Liver (tissue), 9 donors: ENCODE results near the gene B3GALT5. TPM values are rescaled to one million over a fixed set of nuclear protein-coding genes. Genes with fewer than 3 reads are reported as not detected.
"Not testable (repeated sequence)": the region's sequence is repeated elsewhere in the genome, so short reads cannot be mapped to it uniquely, and the experiment has no call there.

Source experiments
- DNase-seq: peaks from one replicate; pipeline ENCODE4 v3.0.0-alpha.2; 2017; ENCODE audit warnings: low spot score
- H3K27ac ChIP-seq, 2 donors: one replicate each; pipeline ENCODE4 v1.7.0; 2013; ENCODE audit warnings: inconsistent platforms in 2 of 2, low read length in 2 of 2, control low read depth in 1 of 2, low read depth in 1 of 2, mild to moderate bottlenecking in 1 of 2
- H3K27me3 ChIP-seq, 4 donors: one replicate each; pipeline versions ENCODE4 v1.6.1 to v1.7.0; 2013; ENCODE audit warnings: low read length in 3 of 4, inconsistent platforms in 1 of 4, mild to moderate bottlenecking in 1 of 4, moderate library complexity in 1 of 4; ENCODE audit not compliant: control insufficient read depth in 4 of 4, insufficient read depth in 4 of 4
- H3K36me3 ChIP-seq, 4 donors: one replicate each; pipeline versions ENCODE4 v1.6.1 to v1.7.0; 2013; ENCODE audit warnings: low read length in 3 of 4, mild to moderate bottlenecking in 3 of 4, low read depth in 1 of 4, moderate library complexity in 1 of 4; ENCODE audit not compliant: control insufficient read depth in 4 of 4, insufficient read depth in 3 of 4
- H3K4me1 ChIP-seq, 4 donors: one replicate each; pipeline versions ENCODE4 v1.6.1 to v1.7.0; 2013; ENCODE audit warnings: low read length in 3 of 4, mild to moderate bottlenecking in 3 of 4, moderate library complexity in 1 of 4; ENCODE audit not compliant: control insufficient read depth in 4 of 4, insufficient read depth in 4 of 4
- H3K4me3 ChIP-seq, 3 donors: one replicate each; pipeline versions ENCODE4 v1.6.1 to v1.7.0; 2013; ENCODE audit warnings: low read length in 3 of 3, control low read depth in 1 of 3, low read depth in 1 of 3, mild to moderate bottlenecking in 1 of 3
- H3K9ac ChIP-seq, 2 donors: one replicate each; pipeline ENCODE4 v1.7.0; 2013; ENCODE audit warnings: low read length in 2 of 2, mild to moderate bottlenecking in 2 of 2, moderate library complexity in 2 of 2, control low read depth in 1 of 2, low read depth in 1 of 2
- H3K9me3 ChIP-seq, 4 donors: one replicate each; pipeline versions ENCODE4 v1.6.1 to v1.7.0; 2013; ENCODE audit warnings: low read length in 3 of 4; ENCODE audit not compliant: control insufficient read depth in 4 of 4
- EGR1 ChIP-seq, 2 donors: IDR thresholded peaks; 2 replicates each; pipeline ENCODE4 v1.6.1; 2016 to 2018; ENCODE audit warnings: antibody characterized with exemption in 2 of 2, low read depth in 2 of 2
- FOXA1 ChIP-seq: IDR thresholded peaks from 2 replicates; pipeline ENCODE4 v1.6.1; 2016; ENCODE audit warnings: antibody characterized with exemption
- FOXA2 ChIP-seq: IDR thresholded peaks from 2 replicates; pipeline ENCODE4 v1.6.1; 2016; ENCODE audit warnings: antibody characterized with exemption
- GABPA ChIP-seq, 2 donors: IDR thresholded peaks in 1 of 2; conservative IDR thresholded peaks in 1 of 2; 2 replicates each; pipeline ENCODE4 v1.6.1; 2016; ENCODE audit warnings: antibody characterized with exemption in 2 of 2, mild to moderate bottlenecking in 1 of 2, moderate library complexity in 1 of 2
- HNF4A ChIP-seq, 2 donors: conservative IDR thresholded peaks; 2 replicates each; pipeline ENCODE4 v1.6.1; 2016; ENCODE audit warnings: antibody characterized with exemption in 2 of 2, mild to moderate bottlenecking in 2 of 2
- HNF4G ChIP-seq: IDR thresholded peaks from 2 replicates; pipeline ENCODE4 v1.6.1; 2016; ENCODE audit warnings: antibody characterized with exemption
- JUND ChIP-seq, 2 donors: IDR thresholded peaks; 2 replicates each; pipeline ENCODE4 v1.6.1; 2016; ENCODE audit warnings: antibody characterized with exemption in 2 of 2
- NR2F2 ChIP-seq: IDR thresholded peaks from 2 replicates; pipeline ENCODE4 v1.6.1; 2016; ENCODE audit warnings: antibody characterized with exemption
- RAD21 ChIP-seq, 2 donors: IDR thresholded peaks; 2 replicates each; pipeline ENCODE4 v1.6.1; 2016; ENCODE audit warnings: antibody characterized with exemption in 2 of 2, mild to moderate bottlenecking in 2 of 2
- RXRA ChIP-seq, 2 donors: IDR thresholded peaks; 2 replicates each; pipeline ENCODE4 v1.6.1; 2017 to 2018; ENCODE audit warnings: antibody characterized with exemption in 2 of 2, mild to moderate bottlenecking in 1 of 2
- SP1 ChIP-seq: IDR thresholded peaks from 2 replicates; pipeline ENCODE4 v1.6.1; 2018; ENCODE audit warnings: antibody characterized with exemption, mild to moderate bottlenecking
- TAF1 ChIP-seq: conservative IDR thresholded peaks from 2 replicates; pipeline ENCODE4 v1.6.1; 2016; ENCODE audit warnings: antibody characterized with exemption, mild to moderate bottlenecking
- YY1 ChIP-seq: IDR thresholded peaks from 2 replicates; pipeline ENCODE4 v1.6.1; 2016; ENCODE audit warnings: antibody characterized with exemption, mild to moderate bottlenecking
- WGBS: extraction: QIAGEN DNeasy Blood & Tissue Kit; methylation state at CpG from one replicate; pipeline ENCODE4 v1.1.7; 2013; 5-methylcytosine and 5-hydroxymethylcytosine counted together
- polyA plus RNA-seq, 2 donors: library from polyadenylated mRNA; stranded (reverse) in 1 of 2; unstranded in 1 of 2; fragments of 200-250 nt in 1 of 2; fragments of >200 nt in 1 of 2; fragmentation: Nextera tagmentation in 1 of 2; extraction: Ambion mirVana in 1 of 2; gene quantifications; one replicate each; pipeline versions ENCODE4 v1.2.1 to v1.2.3, GENCODE V29; 2013 to 2015
- total RNA-seq, 2 donors: library from RNA; depleted of rRNA; stranded (reverse); fragments of >200 nt; gene quantifications; one replicate each; pipeline ENCODE4 v1.2.3, GENCODE V29; 2014
- TF ChIP-seq, protein P1 (sequence below): IDR thresholded peaks from 2 replicates; pipeline ENCODE4 v1.6.1; 2016; ENCODE audit warnings: antibody characterized with exemption, mild to moderate bottlenecking
- TF ChIP-seq, protein P2 (sequence below): IDR thresholded peaks from 2 replicates; pipeline ENCODE4 v1.6.1; 2016; ENCODE audit warnings: antibody characterized with exemption
- TF ChIP-seq, protein P3 (sequence below): IDR thresholded peaks from 2 replicates; pipeline ENCODE4 v1.6.1; 2016; ENCODE audit warnings: antibody characterized with exemption
- TF ChIP-seq, protein P4 (sequence below): fragments of 150-350 bp; IDR thresholded peaks from 2 replicates; pipeline ENCODE4 v1.5.1; 2017; ENCODE audit warnings: improper control_type of control experiment, low read depth, low read length; ENCODE audit not compliant: missing input control
- TF ChIP-seq, protein P5 (sequence below): IDR thresholded peaks from 2 replicates; pipeline ENCODE4 v1.6.1; 2016; ENCODE audit warnings: antibody characterized with exemption
- donor health status: healthy.
- donor health status: healthy.
- donor health status: healthy.
- donor health status: healthy.
- donor health status: healthy.

B3GALT5 gene
- total and polyA plus RNA-seq, 4 donors, result 0.05 to 0.33 (median 0.10) TPM

GRCh38 chr21:39688010-39688409 is 75.3 kb downstream of the B3GALT5 start:
- H3K36me3 ChIP-seq, result no peaks in the 10 kb centered on the region
- peaks cover 0 to 6% (median 2%) of the 10 kb centered on the region in 4 donors for H3K27me3 ChIP-seq
- no peaks in the 10 kb centered on the region for H3K9me3 ChIP-seq
- no peak for DNase-seq
- no peak overlapping the region for H3K27ac ChIP-seq
- no peak overlapping the region for H3K9ac ChIP-seq
- no peaks in the 10 kb centered on the region for H3K4me1 ChIP-seq
- H3K4me3 ChIP-seq, result no peak overlapping the region
- TF ChIP-seq HNF4G (no peak), GABPA (IDR thresholded peaks at IDR 0.05 in 1 of 2, conservative IDR thresholded peaks at IDR 0.05 in 1 of 2) (no peak), SP1 (no peak), FOXA2 (no peak), EGR1 (IDR thresholded peaks at IDR 0.05; ENCODE audit: low read depth in 2 of 2) (no peak), YY1 (no peak), FOXA1 (no peak), JUND (IDR thresholded peaks at IDR 0.05) (no peak), TAF1 (no peak), RXRA (IDR thresholded peaks at IDR 0.05) (no peak), NR2F2 (no peak), HNF4A (conservative IDR thresholded peaks at IDR 0.05) (no peak), RAD21 (IDR thresholded peaks at IDR 0.05) (no peak)
- TF ChIP-seq, protein P1, sequence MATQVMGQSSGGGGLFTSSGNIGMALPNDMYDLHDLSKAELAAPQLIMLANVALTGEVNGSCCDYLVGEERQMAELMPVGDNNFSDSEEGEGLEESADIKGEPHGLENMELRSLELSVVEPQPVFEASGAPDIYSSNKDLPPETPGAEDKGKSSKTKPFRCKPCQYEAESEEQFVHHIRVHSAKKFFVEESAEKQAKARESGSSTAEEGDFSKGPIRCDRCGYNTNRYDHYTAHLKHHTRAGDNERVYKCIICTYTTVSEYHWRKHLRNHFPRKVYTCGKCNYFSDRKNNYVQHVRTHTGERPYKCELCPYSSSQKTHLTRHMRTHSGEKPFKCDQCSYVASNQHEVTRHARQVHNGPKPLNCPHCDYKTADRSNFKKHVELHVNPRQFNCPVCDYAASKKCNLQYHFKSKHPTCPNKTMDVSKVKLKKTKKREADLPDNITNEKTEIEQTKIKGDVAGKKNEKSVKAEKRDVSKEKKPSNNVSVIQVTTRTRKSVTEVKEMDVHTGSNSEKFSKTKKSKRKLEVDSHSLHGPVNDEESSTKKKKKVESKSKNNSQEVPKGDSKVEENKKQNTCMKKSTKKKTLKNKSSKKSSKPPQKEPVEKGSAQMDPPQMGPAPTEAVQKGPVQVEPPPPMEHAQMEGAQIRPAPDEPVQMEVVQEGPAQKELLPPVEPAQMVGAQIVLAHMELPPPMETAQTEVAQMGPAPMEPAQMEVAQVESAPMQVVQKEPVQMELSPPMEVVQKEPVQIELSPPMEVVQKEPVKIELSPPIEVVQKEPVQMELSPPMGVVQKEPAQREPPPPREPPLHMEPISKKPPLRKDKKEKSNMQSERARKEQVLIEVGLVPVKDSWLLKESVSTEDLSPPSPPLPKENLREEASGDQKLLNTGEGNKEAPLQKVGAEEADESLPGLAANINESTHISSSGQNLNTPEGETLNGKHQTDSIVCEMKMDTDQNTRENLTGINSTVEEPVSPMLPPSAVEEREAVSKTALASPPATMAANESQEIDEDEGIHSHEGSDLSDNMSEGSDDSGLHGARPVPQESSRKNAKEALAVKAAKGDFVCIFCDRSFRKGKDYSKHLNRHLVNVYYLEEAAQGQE, result no peak
- TF ChIP-seq, protein P2, sequence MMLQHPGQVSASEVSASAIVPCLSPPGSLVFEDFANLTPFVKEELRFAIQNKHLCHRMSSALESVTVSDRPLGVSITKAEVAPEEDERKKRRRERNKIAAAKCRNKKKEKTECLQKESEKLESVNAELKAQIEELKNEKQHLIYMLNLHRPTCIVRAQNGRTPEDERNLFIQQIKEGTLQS, result no peak
- TF ChIP-seq, protein P3, sequence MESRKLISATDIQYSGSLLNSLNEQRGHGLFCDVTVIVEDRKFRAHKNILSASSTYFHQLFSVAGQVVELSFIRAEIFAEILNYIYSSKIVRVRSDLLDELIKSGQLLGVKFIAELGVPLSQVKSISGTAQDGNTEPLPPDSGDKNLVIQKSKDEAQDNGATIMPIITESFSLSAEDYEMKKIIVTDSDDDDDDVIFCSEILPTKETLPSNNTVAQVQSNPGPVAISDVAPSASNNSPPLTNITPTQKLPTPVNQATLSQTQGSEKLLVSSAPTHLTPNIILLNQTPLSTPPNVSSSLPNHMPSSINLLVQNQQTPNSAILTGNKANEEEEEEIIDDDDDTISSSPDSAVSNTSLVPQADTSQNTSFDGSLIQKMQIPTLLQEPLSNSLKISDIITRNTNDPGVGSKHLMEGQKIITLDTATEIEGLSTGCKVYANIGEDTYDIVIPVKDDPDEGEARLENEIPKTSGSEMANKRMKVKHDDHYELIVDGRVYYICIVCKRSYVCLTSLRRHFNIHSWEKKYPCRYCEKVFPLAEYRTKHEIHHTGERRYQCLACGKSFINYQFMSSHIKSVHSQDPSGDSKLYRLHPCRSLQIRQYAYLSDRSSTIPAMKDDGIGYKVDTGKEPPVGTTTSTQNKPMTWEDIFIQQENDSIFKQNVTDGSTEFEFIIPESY, result no peak
- TF ChIP-seq, protein P4, sequence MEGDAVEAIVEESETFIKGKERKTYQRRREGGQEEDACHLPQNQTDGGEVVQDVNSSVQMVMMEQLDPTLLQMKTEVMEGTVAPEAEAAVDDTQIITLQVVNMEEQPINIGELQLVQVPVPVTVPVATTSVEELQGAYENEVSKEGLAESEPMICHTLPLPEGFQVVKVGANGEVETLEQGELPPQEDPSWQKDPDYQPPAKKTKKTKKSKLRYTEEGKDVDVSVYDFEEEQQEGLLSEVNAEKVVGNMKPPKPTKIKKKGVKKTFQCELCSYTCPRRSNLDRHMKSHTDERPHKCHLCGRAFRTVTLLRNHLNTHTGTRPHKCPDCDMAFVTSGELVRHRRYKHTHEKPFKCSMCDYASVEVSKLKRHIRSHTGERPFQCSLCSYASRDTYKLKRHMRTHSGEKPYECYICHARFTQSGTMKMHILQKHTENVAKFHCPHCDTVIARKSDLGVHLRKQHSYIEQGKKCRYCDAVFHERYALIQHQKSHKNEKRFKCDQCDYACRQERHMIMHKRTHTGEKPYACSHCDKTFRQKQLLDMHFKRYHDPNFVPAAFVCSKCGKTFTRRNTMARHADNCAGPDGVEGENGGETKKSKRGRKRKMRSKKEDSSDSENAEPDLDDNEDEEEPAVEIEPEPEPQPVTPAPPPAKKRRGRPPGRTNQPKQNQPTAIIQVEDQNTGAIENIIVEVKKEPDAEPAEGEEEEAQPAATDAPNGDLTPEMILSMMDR, result no peak
- TF ChIP-seq, protein P5, sequence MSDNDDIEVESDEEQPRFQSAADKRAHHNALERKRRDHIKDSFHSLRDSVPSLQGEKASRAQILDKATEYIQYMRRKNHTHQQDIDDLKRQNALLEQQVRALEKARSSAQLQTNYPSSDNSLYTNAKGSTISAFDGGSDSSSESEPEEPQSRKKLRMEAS, result no peak
- WGBS, result 43% methylated on average over 1 of the region's 1 CpG

- H3K36me3 ChIP-seq, H3K27ac ChIP-seq, H3K4me3 ChIP-seq, H3K27me3 ChIP-seq, H3K9me3 ChIP-seq, H3K4me1 ChIP-seq, H3K9ac ChIP-seq, DNase-seq: not testable (repeated sequence)
- 80% methylated on average over 1 of the region's 1 CpG for WGBS
Measured at GRCh38 chr21:39689860-39690259, 77.1 kb downstream of the B3GALT5 start.
